DOHH2 (cell line): Measurements from ENCODE around the gene BRIP1.

ENCODE experiments used
- H3F3A ChIP-seq: fragments of 200-600 bp; sonication (generic), shearing (Covaris generic); 2 replicates; pipeline ENCODE4 v1.6.0; 2016; ENCODE audit warnings: antibody characterized with exemption, mild to moderate bottlenecking; ENCODE audit not compliant: control insufficient read depth, insufficient read depth
- H3K27ac ChIP-seq: fragments of 200-600 bp; sonication (generic); 2 replicates; pipeline ENCODE4 v1.5.1; 2014; ENCODE audit warnings: low read depth, mild to moderate bottlenecking, low read length, moderate library complexity
- H3K27me3 ChIP-seq: fragments of 200-600 bp; sonication (generic); 2 replicates; pipeline ENCODE4 v1.6.1; 2014; ENCODE audit warnings: mild to moderate bottlenecking, low read length, mixed read lengths; ENCODE audit not compliant: control insufficient read depth
- H3K36me3 ChIP-seq: fragments of 200-600 bp; sonication (generic); 2 replicates; pipeline ENCODE4 v1.6.1; 2014; ENCODE audit warnings: mild to moderate bottlenecking, low read length, moderate library complexity, mixed read lengths; ENCODE audit not compliant: control insufficient read depth
- H3K4me1 ChIP-seq: fragments of 200-600 bp; sonication (generic); 2 replicates; pipeline ENCODE4 v1.6.1; 2014; ENCODE audit warnings: mild to moderate bottlenecking, low read length, mixed read lengths; ENCODE audit not compliant: control insufficient read depth
- H3K4me2 ChIP-seq: fragments of 200-600 bp; sonication (generic); 2 replicates; pipeline ENCODE4 v1.6.0; 2014; ENCODE audit warnings: mild to moderate bottlenecking, low read length, moderate library complexity
- H3K4me3 ChIP-seq: fragments of 200-600 bp; sonication (generic); 2 replicates; pipeline ENCODE4 v1.5.1; 2014; ENCODE audit warnings: mild to moderate bottlenecking, low read length, mixed read lengths
- H3K79me2 ChIP-seq: fragments of 200-600 bp; sonication (generic); 2 replicates; pipeline ENCODE4 v1.6.1; 2014; ENCODE audit warnings: mild to moderate bottlenecking, low read length, mixed read lengths; ENCODE audit not compliant: control insufficient read depth
- H3K9me2 ChIP-seq: fragments of 200-600 bp; sonication (generic); replicated peaks from 2 replicates; pipeline ENCODE4 v1.6.1; 2014; ENCODE audit warnings: mild to moderate bottlenecking, low read length, mixed read lengths; ENCODE audit not compliant: control insufficient read depth
- H3K9me3 ChIP-seq: fragments of 200-600 bp; sonication (generic); 2 replicates; pipeline ENCODE4 v1.6.1; 2014; ENCODE audit warnings: antibody characterized with exemption, low read length, mixed read lengths; ENCODE audit not compliant: control insufficient read depth, insufficient read depth
- H4K20me1 ChIP-seq: fragments of 200-600 bp; sonication (generic); 2 replicates; pipeline ENCODE4 v1.6.0; 2014; ENCODE audit warnings: low read depth, mild to moderate bottlenecking, antibody characterized with exemption, low read length, moderate library complexity; ENCODE audit not compliant: control insufficient read depth, insufficient read depth
- EZH2phosphoT487 ChIP-seq: fragments of 200-600 bp; sonication (generic); IDR thresholded peaks from 2 replicates; pipeline ENCODE4 v1.6.1; 2017; ENCODE audit warnings: borderline replicate concordance, mild to moderate bottlenecking, antibody characterized with exemption, low read length, moderate library complexity, mixed read lengths
- TF ChIP-seq, protein P1 (sequence below): fragments of 200-600 bp; sonication (generic); IDR thresholded peaks from one replicate; pipeline ENCODE4 v1.5.1; 2014; ENCODE audit warnings: antibody characterized with exemption, mild to moderate bottlenecking, low read depth, low read length; ENCODE audit not compliant: poor library complexity, severe bottlenecking

BRIP1 gene

DNA sequence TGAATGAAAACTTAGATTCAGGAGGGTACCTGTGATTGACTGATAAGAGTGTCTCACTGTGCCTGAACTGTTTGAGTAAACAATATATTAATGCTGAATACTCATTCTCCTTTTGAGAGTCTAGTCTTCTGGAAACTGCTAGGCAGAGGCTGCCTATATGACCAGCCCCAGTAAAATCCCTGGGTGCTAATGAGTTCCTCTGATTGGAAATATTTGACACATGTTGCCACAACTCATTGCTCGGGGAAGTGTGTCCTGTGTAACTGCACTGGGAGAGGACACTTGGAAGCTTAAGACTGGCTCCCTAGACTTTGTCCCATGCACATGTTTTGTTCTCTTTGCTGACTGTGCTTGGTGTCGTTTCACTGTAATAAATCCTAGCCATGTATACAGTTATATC, 163.6 kb downstream of the BRIP1 start:
- no peak overlapping the region for H3K4me3 ChIP-seq
- H3K4me2 ChIP-seq = no peak overlapping the region
- H4K20me1 ChIP-seq = no peaks in the 10 kb centered on the region
- TF ChIP-seq, protein P1, sequence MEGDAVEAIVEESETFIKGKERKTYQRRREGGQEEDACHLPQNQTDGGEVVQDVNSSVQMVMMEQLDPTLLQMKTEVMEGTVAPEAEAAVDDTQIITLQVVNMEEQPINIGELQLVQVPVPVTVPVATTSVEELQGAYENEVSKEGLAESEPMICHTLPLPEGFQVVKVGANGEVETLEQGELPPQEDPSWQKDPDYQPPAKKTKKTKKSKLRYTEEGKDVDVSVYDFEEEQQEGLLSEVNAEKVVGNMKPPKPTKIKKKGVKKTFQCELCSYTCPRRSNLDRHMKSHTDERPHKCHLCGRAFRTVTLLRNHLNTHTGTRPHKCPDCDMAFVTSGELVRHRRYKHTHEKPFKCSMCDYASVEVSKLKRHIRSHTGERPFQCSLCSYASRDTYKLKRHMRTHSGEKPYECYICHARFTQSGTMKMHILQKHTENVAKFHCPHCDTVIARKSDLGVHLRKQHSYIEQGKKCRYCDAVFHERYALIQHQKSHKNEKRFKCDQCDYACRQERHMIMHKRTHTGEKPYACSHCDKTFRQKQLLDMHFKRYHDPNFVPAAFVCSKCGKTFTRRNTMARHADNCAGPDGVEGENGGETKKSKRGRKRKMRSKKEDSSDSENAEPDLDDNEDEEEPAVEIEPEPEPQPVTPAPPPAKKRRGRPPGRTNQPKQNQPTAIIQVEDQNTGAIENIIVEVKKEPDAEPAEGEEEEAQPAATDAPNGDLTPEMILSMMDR = no peak
- no peak for TF ChIP-seq EZH2phosphoT487
- no peaks in the 10 kb centered on the region for H3K79me2 ChIP-seq
- peaks cover 47% of the 10 kb centered on the region for H3K36me3 ChIP-seq
- no peaks in the 10 kb centered on the region for H3K4me1 ChIP-seq
- H3K9me2 ChIP-seq = no peaks in the 10 kb centered on the region
- H3K27ac ChIP-seq = no peak overlapping the region
- H3F3A ChIP-seq = no peaks in the 10 kb centered on the region
- peaks cover 36% of the 10 kb centered on the region for H3K9me3 ChIP-seq
- no peaks in the 10 kb centered on the region for H3K27me3 ChIP-seq

DNA sequence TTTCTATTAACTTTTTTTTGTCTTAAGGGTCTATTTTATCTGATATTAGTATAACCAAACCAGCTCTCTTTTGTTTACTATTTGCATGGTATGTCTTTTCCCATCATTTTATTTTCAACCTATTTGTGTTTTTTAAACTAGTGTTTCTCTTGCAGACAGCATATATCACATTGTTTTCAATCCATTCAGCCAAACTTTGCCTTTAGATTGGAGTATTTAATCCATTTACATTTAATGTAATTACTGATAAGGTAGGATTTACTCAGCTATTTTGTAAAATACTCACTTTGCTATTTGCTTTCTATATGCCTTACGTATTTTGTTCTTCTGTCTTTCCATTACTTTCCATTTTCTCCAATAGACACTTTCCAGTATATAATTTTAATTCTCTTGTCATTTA, 164.3 kb downstream of the BRIP1 start:
- Histone ChIP-seq H3K27ac (no peak overlapping the region), H3K9me2 (no peaks in the 10 kb centered on the region), H3K36me3 (peaks cover 47% of the 10 kb centered on the region), H3K4me3 (no peak overlapping the region), H4K20me1 (no peaks in the 10 kb centered on the region), H3F3A (no peaks in the 10 kb centered on the region), H3K9me3 (peaks cover 36% of the 10 kb centered on the region), H3K27me3 (no peaks in the 10 kb centered on the region), H3K4me1 (no peaks in the 10 kb centered on the region), H3K4me2 (no peak overlapping the region), H3K79me2 (no peaks in the 10 kb centered on the region)
- TF ChIP-seq, protein P1 = no peak
- no peak for TF ChIP-seq EZH2phosphoT487

DNA sequence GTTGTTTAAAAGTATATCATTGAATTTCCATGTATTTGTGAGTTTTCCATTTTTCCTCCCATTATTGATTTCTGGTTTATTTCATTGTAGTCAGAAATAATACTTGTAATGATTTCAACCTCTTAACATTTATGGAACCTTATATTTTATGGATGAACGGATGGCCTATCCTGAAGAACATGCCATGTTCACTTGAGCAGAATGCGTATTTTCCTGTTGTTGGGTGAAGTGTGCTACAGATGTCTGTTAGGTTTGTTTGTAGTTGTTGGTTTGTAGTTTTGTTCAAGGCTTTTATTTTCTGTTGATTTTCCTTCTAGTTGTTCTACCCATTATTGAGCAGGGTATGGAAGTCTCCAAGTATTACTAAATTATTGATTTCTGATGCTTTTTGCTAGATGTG, 165.1 kb downstream of the BRIP1 start:
- Histone ChIP-seq H3K4me1 (no peaks in the 10 kb centered on the region), H3K9me2 (no peaks in the 10 kb centered on the region), H4K20me1 (no peaks in the 10 kb centered on the region), H3K27me3 (no peaks in the 10 kb centered on the region), H3K4me2 (no peak overlapping the region), H3K36me3 (peaks cover 48% of the 10 kb centered on the region), H3K27ac (no peak overlapping the region), H3F3A (0 out of 2 replicates have a peak, but pooled peaks cover 6% of the 10 kb centered on the region), H3K9me3 (peaks cover 35% of the 10 kb centered on the region), H3K4me3 (no peak overlapping the region), H3K79me2 (no peaks in the 10 kb centered on the region)
- no peak for TF ChIP-seq EZH2phosphoT487
- TF ChIP-seq, protein P1 = no peak
